HEK293 (cell line): Measurements from ENCODE around the gene PTPRJ.

Source experiments
- CTCF ChIA-PET: fragments of 350-600 bp; formaldehyde crosslinking; extraction: SDS; loops from one replicate; lab custom pipeline; 2021; ENCODE audit warnings: antibody characterized with exemption; lab: Yijun Ruan, JAX
- POLR2A ChIA-PET: fragments of 300-600 bp; formaldehyde crosslinking; extraction: SDS; loops from one replicate; lab custom pipeline; 2020; ENCODE audit warnings: antibody characterized with exemption, inconsistent platforms; lab: Yijun Ruan, JAX
- H3K27ac ChIP-seq: fragments of 200-500 bp; sonication (Bioruptor generic); 2 replicates; pipeline ENCODE4 v1.5.1; 2014; ENCODE audit warnings: low read depth, low read length, control low read depth, inconsistent platforms; ENCODE audit errors: extremely low read depth
- H3K36me3 ChIP-seq, 2 experiments: fragments of 200-500 bp in 1 of 2; sonication (Bioruptor generic) in 1 of 2; 1 replicate in 1 of 2; 2 replicates in 1 of 2; pipeline ENCODE4 v1.5.1; 2014 to 2017; ENCODE audit warnings: inconsistent platforms in 2 of 2, low read length in 2 of 2; ENCODE audit not compliant: control insufficient read depth in 2 of 2, insufficient read depth in 1 of 2
- H3K4me1 ChIP-seq: fragments of 200-500 bp; sonication (Bioruptor generic); 2 replicates; pipeline ENCODE4 v1.5.1; 2014; ENCODE audit warnings: mild to moderate bottlenecking, low read length, inconsistent platforms; ENCODE audit not compliant: control insufficient read depth, insufficient read depth
- H3K4me3 ChIP-seq: 2 replicates; pipeline ENCODE4 v1.5.1; 2011; ENCODE audit warnings: low read depth, mild to moderate bottlenecking, control low read depth, low read length, moderate library complexity
- H3K9me3 ChIP-seq: fragments of 200-500 bp; sonication (Bioruptor generic); 2 replicates; pipeline ENCODE4 v1.5.1; 2014; ENCODE audit warnings: low read depth, low read length, inconsistent platforms; ENCODE audit not compliant: control insufficient read depth, insufficient read depth
- MEIS1 ChIP-seq: sonication (generic); formaldehyde crosslinking; IDR thresholded peaks from 2 replicates; pipeline ENCODE4 v1.8.1; 2022; ENCODE audit warnings: missing genetic modification reagents, mild to moderate bottlenecking, borderline replicate concordance
- MYNN ChIP-seq: fragments of 450-650 bp; formaldehyde crosslinking; IDR thresholded peaks from 2 replicates; pipeline ENCODE4 v1.5.1; 2016; ENCODE audit warnings: missing biosample characterization, missing genetic modification characterization, borderline replicate concordance
- MZF1 ChIP-seq: fragments of 450-650 bp; formaldehyde crosslinking; IDR thresholded peaks from 2 replicates; pipeline ENCODE4 v1.5.1; 2017; ENCODE audit warnings: missing biosample characterization, missing genetic modification characterization, borderline replicate concordance
- OVOL3 ChIP-seq: fragments of 450-650 bp; formaldehyde crosslinking; IDR thresholded peaks from 2 replicates; pipeline ENCODE4 v1.5.1; 2016; ENCODE audit warnings: missing biosample characterization, missing genetic modification characterization
- PRDM1 ChIP-seq: fragments of 450-650 bp; formaldehyde crosslinking; IDR thresholded peaks from 2 replicates; pipeline ENCODE4; 2016; ENCODE audit warnings: missing biosample characterization, missing genetic modification characterization
- REST ChIP-seq: fragments of 450-650 bp; formaldehyde crosslinking; IDR thresholded peaks from 2 replicates; pipeline ENCODE4 v1.5.1; 2016; ENCODE audit warnings: missing biosample characterization, missing genetic modification characterization
- WT1 ChIP-seq: fragments of 450-650 bp; formaldehyde crosslinking; IDR thresholded peaks from 2 replicates; pipeline ENCODE4 v1.5.1; 2016; ENCODE audit warnings: missing biosample characterization, missing genetic modification characterization
- ZNF112 ChIP-seq: fragments of 450-650 bp; formaldehyde crosslinking; IDR thresholded peaks from 2 replicates; pipeline ENCODE4 v1.5.0; 2017; ENCODE audit warnings: missing biosample characterization, missing genetic modification characterization
- ZNF121 ChIP-seq: fragments of 450-650 bp; formaldehyde crosslinking; IDR thresholded peaks from 2 replicates; pipeline ENCODE4 v1.5.1; 2016; ENCODE audit warnings: missing biosample characterization, missing genetic modification characterization
- ZNF132 ChIP-seq: fragments of 450-650 bp; formaldehyde crosslinking; IDR thresholded peaks from 2 replicates; pipeline ENCODE4 v1.5.1; 2017; ENCODE audit warnings: missing biosample characterization, missing genetic modification characterization, borderline replicate concordance
- ZNF146 ChIP-seq: fragments of 450-650 bp; formaldehyde crosslinking; IDR thresholded peaks from 2 replicates; pipeline ENCODE4 v1.5.1; 2016; ENCODE audit warnings: missing biosample characterization, missing genetic modification characterization
- ZNF292 ChIP-seq: fragments of 450-650 bp; formaldehyde crosslinking; IDR thresholded peaks from 2 replicates; pipeline ENCODE4 v1.5.1; 2016; ENCODE audit warnings: low read depth, missing biosample characterization, missing genetic modification characterization, borderline replicate concordance
- ZNF362 ChIP-seq: fragments of 450-650 bp; formaldehyde crosslinking; IDR thresholded peaks from 2 replicates; pipeline ENCODE4 v1.5.1; 2016; ENCODE audit warnings: missing biosample characterization, missing genetic modification characterization
- ZNF426 ChIP-seq: fragments of 450-650 bp; formaldehyde crosslinking; IDR thresholded peaks from 2 replicates; pipeline ENCODE4 v1.5.1; 2017; ENCODE audit warnings: missing biosample characterization, missing genetic modification characterization, mild to moderate bottlenecking, inconsistent platforms, moderate library complexity
- ZNF433 ChIP-seq: fragments of 450-650 bp; formaldehyde crosslinking; IDR thresholded peaks from 2 replicates; pipeline ENCODE4 v1.5.1; 2016; ENCODE audit warnings: missing biosample characterization, missing genetic modification characterization, low read depth
- ZNF501 ChIP-seq: fragments of 450-650 bp; formaldehyde crosslinking; IDR thresholded peaks from 2 replicates; pipeline ENCODE4 v1.5.1; 2016; ENCODE audit warnings: missing biosample characterization, missing genetic modification characterization
- ZNF585B ChIP-seq: fragments of 450-650 bp; formaldehyde crosslinking; IDR thresholded peaks from 2 replicates; pipeline ENCODE4 v1.5.1; 2016; ENCODE audit warnings: missing biosample characterization, missing genetic modification characterization
- ZNF658 ChIP-seq: fragments of 450-650 bp; formaldehyde crosslinking; IDR thresholded peaks from 2 replicates; pipeline ENCODE4; 2016; ENCODE audit warnings: missing biosample characterization, missing genetic modification characterization
- ZNF677 ChIP-seq: fragments of 450-650 bp; IDR thresholded peaks from 2 replicates; pipeline ENCODE4 v1.5.0; 2018; ENCODE audit warnings: missing biosample characterization, mild to moderate bottlenecking, missing genetic modification characterization, moderate library complexity
- ZNF692 ChIP-seq: fragments of 450-650 bp; formaldehyde crosslinking; IDR thresholded peaks from 2 replicates; pipeline ENCODE4 v1.5.1; 2016; ENCODE audit warnings: missing biosample characterization, missing genetic modification characterization

PTPRJ gene

GRCh38 chr11:48073031-48073861 lies 92.9 kb downstream of the PTPRJ start:
- TF ChIP-seq ZNF146 (tag by site-specific recombination) (no peak), MEIS1 (no peak), ZNF677 (tag by site-specific recombination) (no peak), ZNF501 (tag by site-specific recombination) (no peak), PRDM1 (tag by site-specific recombination) (peak; percentile 14; the same call in 1 of the 2 replicates), WT1 (tag by site-specific recombination) (no peak), ZNF585B (no peak)

GRCh38 chr11:48074425-48075181 lies 94.2 kb downstream of the PTPRJ start:
- CTCF ChIA-PET: no interaction called here
- no peak for TF ChIP-seq REST (tag by site-specific recombination)
- TF ChIP-seq ZNF112: no peak
- no peak for TF ChIP-seq ZNF433 (tag by site-specific recombination)
- TF ChIP-seq ZNF292 (tag by site-specific recombination): no peak
- TF ChIP-seq PRDM1 (tag by site-specific recombination): no peak
- no peak for TF ChIP-seq MYNN (tag by site-specific recombination)
- TF ChIP-seq ZNF121: no peak
- TF ChIP-seq ZNF692 (tag by site-specific recombination): no peak
- no peak for TF ChIP-seq ZNF658 (tag by site-specific recombination)
- no peak for TF ChIP-seq OVOL3 (tag by site-specific recombination)
- no peak for TF ChIP-seq ZNF362
- no peak for TF ChIP-seq MZF1
- TF ChIP-seq ZNF132 (tag by site-specific recombination): no peak
- no peak for TF ChIP-seq ZNF426 (tag by site-specific recombination)
- TF ChIP-seq, all 188 proteins: peak for 0
- Histone ChIP-seq H3K27ac (no peak overlapping the region), H3K9me3 (no peaks in the 10 kb centered on the region), H3K4me3 (no peak overlapping the region), H3K36me3 (no peaks in the 10 kb centered on the region), H3K4me1 (no peaks in the 10 kb centered on the region)
- POLR2A ChIA-PET: no interaction called here

More at GRCh38 chr11:48073031-48073861, 92.9 kb downstream of the PTPRJ start:
- POLR2A ChIA-PET: no interaction called here
- CTCF ChIA-PET: interaction anchor here (0.6 kb wide), 2 partner anchors 10 to 133 kb away, joined by 3 to 4 read pairs; no protein-coding TSS in a partner anchor
- no peak overlapping the region for H3K27ac ChIP-seq
- H3K4me3 ChIP-seq: no peak overlapping the region
- no peaks in the 10 kb centered on the region for H3K9me3 ChIP-seq
- no peaks in the 10 kb centered on the region for H3K4me1 ChIP-seq
- H3K36me3 ChIP-seq: no peaks in the 10 kb centered on the region
